Cardiac muscle cell (in vitro differentiated cells and primary cell): Measurements from ENCODE around the gene ASB13. TPM values are rescaled to one million over a fixed set of nuclear protein-coding genes. Genes with fewer than 3 reads are reported as not detected.
A peak's percentile ranks its signal among the peaks of the same experiment; 100 is the strongest.

Experiments used
- DNase-seq, 2 donors: peaks; one replicate each; pipeline versions ENCODE4 v3.0.0 to v3.0.0-alpha.2; 2010 to 2017; ENCODE audit warnings: low read depth in 1 of 2, low spot score in 1 of 2
- H3K27ac ChIP-seq: fragments of 200-600 bp; sonication (generic); 2 replicates; pipeline ENCODE4 v1.5.1; 2016
- H3K27me3 ChIP-seq: fragments of 200-600 bp; sonication (generic); 2 replicates; pipeline ENCODE4 v1.6.0; 2016; ENCODE audit warnings: control low read depth
- H3K36me3 ChIP-seq: fragments of 200-600 bp; sonication (generic); 2 replicates; pipeline ENCODE4 v1.5.1; 2016; ENCODE audit warnings: control low read depth
- H3K4me1 ChIP-seq: fragments of 200-600 bp; sonication (generic); 2 replicates; pipeline ENCODE4 v1.8.1; 2017; ENCODE audit warnings: low read depth, mild to moderate bottlenecking, mixed run types
- H3K4me3 ChIP-seq: fragments of 200-600 bp; sonication (generic); 2 replicates; pipeline ENCODE4 v1.5.1; 2016; ENCODE audit warnings: mild to moderate bottlenecking
- H3K9me3 ChIP-seq: fragments of 200-600 bp; sonication (generic); 2 replicates; pipeline ENCODE4 v1.5.1; 2017; ENCODE audit warnings: low read depth, mild to moderate bottlenecking, control low read depth
- CTCF ChIP-seq: IDR thresholded peaks from 2 replicates; pipeline ENCODE4 v1.5.1; 2012; ENCODE audit warnings: low read depth, mild to moderate bottlenecking, low read length
- polyA plus RNA-seq: library from polyadenylated mRNA; unstranded; fragments of >200 nt; fragmentation: Nextera tagmentation; extraction: Ambion mirVana; gene quantifications from 2 replicates; pipeline ENCODE4 v1.2.1, GENCODE V29; 2016
- total RNA-seq: library from RNA; depleted of rRNA; stranded (reverse); fragments of >200 nt; gene quantifications from 2 replicates; pipeline ENCODE4 v1.2.3, GENCODE V29; 2016

ASB13 gene
- total and polyA plus RNA-seq, 2 experiments from 2014 or later: 14.4 to 20.6 TPM

DNA sequence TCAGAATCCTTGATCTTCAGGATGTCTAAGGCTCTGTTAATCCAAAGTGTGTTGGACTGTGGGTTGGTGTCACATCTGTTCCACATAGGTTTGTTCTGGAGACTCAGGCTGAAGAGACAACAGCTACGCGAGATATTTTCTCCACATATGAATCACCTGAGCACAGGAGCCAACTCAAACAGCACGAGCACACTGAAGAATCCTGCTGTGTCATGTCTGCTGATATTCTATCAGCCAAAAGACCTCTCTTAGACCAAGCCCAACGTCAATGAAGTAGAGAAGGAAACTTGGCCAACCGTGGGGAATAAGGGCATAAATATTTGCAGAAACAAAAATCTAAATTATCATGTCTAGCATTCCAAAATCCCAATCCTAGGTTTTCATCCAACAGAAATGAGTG lies 15.5 kb upstream of the ASB13 start:
- Histone ChIP-seq H3K27me3 (peaks cover 15% of the 10 kb centered on the region), H3K4me1 (peaks cover 9% of the 10 kb centered on the region), H3K36me3 (no peaks in the 10 kb centered on the region), H3K27ac (no peak overlapping the region), H3K9me3 (no peaks in the 10 kb centered on the region), H3K4me3 (no peak overlapping the region)
- no peak for TF ChIP-seq CTCF
- no peak for DNase-seq

GRCh38 chr10:5679606-5680005 lies 13.2 kb upstream of the ASB13 start:
- Histone ChIP-seq H3K27ac (no peak overlapping the region), H3K4me3 (no peak overlapping the region), H3K27me3 (peaks cover 15% of the 10 kb centered on the region)

DNA sequence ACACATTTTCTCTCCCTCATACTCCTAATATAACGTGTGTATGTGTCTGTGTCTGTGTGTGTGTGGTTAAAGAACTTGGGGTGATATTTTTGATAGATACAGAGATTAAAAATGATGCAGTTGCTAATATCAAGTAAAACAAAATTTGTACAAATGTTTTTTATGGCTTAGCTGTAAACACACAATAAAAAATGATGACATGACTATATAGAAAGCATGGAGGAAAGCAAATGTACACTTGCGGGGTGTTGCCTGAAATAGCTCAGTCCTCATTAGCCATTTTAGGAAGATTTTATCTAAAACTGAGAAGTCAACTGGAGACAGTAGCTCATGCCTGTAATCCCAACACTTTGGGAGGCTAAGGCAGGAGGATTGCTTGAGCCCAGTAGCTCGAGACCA lies 12.6 kb upstream of the ASB13 start:
- H3K27me3 ChIP-seq: peaks cover 15% of the 10 kb centered on the region
- no peak overlapping the region for H3K4me3 ChIP-seq
- H3K9me3 ChIP-seq: no peaks in the 10 kb centered on the region
- no peaks in the 10 kb centered on the region for H3K36me3 ChIP-seq
- DNase-seq: no peak
- TF ChIP-seq CTCF: no peak
- H3K4me1 ChIP-seq: no peaks in the 10 kb centered on the region
- H3K27ac ChIP-seq: no peak overlapping the region

More at GRCh38 chr10:5679606-5680005, 13.2 kb upstream of the ASB13 start:
- Histone ChIP-seq H3K4me1 (no peaks in the 10 kb centered on the region), H3K9me3 (no peaks in the 10 kb centered on the region), H3K36me3 (no peaks in the 10 kb centered on the region)
- TF ChIP-seq CTCF: peak; percentile 13
- DNase-seq: no peak

DNA sequence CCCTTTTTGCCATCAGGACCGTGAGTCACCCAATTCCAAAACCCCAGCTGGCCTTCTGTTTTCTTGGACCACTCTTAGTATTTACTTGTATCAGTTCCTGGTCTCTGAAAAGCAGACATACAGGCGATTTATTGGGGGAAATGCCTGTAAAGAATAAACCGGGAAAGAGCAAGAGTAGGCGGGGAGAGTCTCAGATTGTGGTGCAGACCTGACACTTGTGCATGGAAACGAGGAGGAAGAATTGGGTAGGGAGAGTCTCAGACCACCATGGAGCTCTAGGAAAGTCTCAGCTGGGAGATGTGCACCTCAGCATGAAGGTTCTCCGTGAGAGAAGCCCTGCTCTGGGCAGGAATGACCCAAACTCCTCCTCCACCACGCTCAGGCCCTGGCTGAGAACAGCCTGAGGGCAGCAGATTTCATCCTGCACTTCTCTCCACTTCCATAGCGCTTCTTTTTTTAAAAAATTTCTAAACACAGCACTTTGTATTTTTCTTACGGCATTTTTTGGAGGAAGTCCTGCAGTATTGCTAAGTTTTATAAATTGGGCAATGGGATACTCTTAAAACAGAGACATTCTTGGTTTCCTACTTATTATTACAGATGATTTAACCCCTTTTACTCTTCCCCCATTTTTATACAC lies 12.1 kb upstream of the ASB13 start:
- Histone ChIP-seq H3K4me3 (no peak overlapping the region), H3K9me3 (no peaks in the 10 kb centered on the region), H3K27me3 (peaks cover 15% of the 10 kb centered on the region), H3K27ac (no peak overlapping the region), H3K36me3 (no peaks in the 10 kb centered on the region), H3K4me1 (no peaks in the 10 kb centered on the region)
- no peak for DNase-seq
- TF ChIP-seq CTCF: no peak

DNA sequence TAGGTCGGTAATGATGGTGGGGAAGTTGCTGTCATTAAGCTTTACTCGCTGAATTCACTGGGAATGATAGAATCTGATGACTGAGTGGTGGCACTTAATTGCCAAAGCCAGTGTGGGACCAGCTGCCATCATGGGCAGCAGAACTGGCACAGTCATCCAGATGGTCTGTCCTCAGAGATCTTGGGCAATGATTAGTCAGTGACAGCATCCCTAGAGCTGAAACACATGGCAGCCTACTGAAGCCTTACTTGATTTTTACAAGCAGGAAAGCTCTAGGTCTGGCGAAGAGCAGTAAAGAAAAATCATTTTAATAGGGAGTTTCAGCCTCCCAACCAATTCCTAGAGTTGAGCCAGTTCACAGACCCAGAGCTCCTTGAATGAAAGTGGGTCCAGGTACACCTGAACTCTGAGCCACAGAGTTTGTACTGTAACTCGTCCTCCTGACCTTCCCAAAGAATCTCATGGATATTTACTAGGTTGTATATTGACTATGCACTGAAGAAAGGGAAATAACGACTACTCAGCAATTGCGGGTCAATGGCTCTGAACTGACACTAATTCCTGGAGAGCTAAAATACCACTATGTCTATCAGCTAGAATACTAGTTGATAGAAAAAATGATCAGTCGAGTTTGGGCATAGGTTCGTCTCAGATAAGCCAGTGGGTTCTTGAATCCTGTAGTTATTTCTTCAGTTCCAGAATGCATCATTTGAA lies 4.4 kb upstream of the ASB13 start:
- Histone ChIP-seq H3K27me3 (peaks cover 6% of the 10 kb centered on the region), H3K9me3 (no peaks in the 10 kb centered on the region), H3K4me3 (no peak overlapping the region), H3K4me1 (no peaks in the 10 kb centered on the region), H3K27ac (no peak overlapping the region), H3K36me3 (no peaks in the 10 kb centered on the region)
- TF ChIP-seq CTCF: no peak
- DNase-seq: no peak
